HG02884 (cell line): ENCODE results near the gene ARHGEF25.
"Not testable (repeated sequence)": the region's sequence is repeated elsewhere in the genome, so short reads cannot be mapped to it uniquely, and the experiment has no call there.

Source experiments
- ATAC-seq: cut with Tn5 transposase; IDR thresholded peaks from one replicate; pipeline ENCODE4 v1.9.1; 2021; ENCODE audit warnings: mild to moderate bottlenecking, moderate library complexity; ENCODE audit not compliant: unreplicated experiment

Gene ARHGEF25

GRCh38 chr12:57611108-57611826 lies at the start of gene ARHGEF25:
ARHGEF25 (plus strand) TSS chr12:57611435; CDS start chr12:57611895, 460 bp downstream.
- ATAC-seq = peak; percentile 44

DNA sequence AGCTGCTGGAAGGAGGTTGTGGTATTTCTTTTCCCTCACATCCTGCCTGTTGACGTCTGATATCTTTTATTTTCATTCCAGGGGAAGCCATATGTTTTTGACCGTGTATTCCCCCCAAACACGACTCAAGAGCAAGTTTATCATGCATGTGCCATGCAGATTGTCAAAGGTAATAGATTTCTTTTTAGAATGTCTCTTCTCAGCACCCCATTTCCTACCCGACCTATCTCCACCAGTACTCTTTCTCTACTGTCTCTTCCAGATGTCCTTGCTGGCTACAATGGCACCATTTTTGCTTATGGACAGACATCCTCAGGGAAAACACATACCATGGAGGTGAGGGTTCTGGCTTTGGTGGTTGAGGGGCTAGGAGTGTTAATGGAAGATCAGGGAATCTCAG lies 47.9 kb upstream of the ARHGEF25 start:
- no peak for ATAC-seq

GRCh38 chr12:57564178-57564740 lies 47.0 kb upstream of the ARHGEF25 start:
- no peak for ATAC-seq

- ATAC-seq = no peak
Observed at GRCh38 chr12:57568838-57569237, 42.4 kb upstream of the ARHGEF25 start.

GRCh38 chr12:57569858-57570257 lies 41.4 kb upstream of the ARHGEF25 start:
- no peak for ATAC-seq

DNA sequence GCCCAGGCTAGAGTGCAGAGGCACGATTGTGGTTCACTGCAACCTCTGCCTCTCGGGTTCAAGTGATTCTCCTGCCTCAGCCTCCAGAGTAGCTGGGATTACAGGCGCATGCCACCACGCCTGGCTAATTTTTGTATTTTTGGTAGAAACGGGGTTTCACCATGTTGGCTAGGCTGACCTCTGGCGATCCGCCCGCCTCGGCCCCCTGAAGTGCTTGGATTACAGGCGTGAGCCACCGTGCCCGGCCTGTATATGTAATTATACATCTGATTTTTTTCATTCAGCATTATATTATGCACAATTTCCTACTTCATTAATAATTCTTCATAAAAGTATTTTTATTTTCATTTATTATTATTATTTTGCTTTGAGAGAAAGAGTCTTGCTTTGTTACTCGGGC lies 40.8 kb upstream of the ARHGEF25 start:
- not testable (repeated sequence) for ATAC-seq

- ATAC-seq = no peak
Observed at GRCh38 chr12:57571926-57572762, 39.1 kb upstream of the ARHGEF25 start.

GRCh38 chr12:57574795-57575194 lies 36.4 kb upstream of the ARHGEF25 start:
- no peak for ATAC-seq

DNA sequence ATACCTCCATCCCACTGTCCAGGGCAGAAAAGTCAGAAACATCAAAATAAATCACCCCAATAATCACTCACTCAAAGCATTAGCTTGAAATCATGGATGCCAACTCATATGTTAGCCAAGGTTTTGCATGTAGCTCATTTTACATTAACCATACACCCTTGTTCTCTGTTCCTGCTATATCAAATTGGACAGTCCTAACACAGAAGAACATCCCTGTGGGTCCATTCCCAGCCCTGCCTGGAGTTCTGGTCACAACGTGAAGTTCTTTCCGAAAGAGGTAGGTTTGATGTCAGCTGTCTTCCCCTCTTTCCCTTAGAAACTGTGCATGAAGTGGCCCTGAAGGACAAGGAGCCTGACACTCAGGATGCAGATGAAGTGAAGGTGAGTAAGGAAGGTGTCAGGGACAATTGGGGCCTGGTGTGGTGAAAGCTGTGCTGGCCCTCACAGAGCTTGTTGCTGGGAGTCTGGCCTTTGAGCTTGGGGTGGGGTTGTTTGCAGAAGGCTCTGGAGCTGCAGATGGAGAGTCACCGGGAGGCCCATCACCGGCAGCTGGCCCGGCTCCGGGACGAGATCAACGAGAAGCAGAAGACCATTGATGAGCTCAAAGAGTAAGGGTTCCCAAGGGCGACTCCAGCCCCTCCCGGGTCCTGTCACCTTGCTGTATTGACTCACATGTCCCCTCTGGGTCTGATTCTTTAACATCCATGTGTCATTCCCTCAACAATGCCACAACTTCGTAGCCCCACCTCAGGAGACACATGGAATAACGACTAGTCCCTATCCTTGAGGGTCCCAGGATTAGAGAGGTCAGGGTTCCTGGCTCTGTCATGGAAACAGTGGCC lies 35.2 kb upstream of the ARHGEF25 start:
- ATAC-seq = no peak

DNA sequence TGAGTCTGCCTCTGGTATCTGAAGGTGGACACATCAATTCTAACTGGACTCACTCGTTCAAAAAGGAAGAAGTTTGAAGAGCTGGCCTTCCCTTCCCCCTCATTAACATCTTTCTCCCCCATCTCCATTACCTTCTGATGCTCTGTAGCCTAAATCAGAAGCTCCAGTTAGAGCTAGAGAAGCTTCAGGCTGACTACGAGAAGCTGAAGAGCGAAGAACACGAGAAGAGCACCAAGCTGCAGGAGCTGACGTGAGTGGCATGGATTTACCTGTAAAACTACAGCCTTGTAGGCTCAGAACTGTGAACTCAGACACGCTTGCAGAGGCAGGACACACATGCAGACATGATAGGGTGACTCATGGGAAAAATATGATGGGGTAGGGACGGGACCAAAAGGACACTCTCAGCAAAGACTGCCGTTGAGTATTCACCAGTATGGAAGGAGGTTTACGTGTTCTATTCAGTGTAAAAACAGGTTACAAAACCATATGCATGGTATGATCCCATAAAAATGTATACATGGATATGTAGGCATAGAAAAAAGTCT lies 34.5 kb upstream of the ARHGEF25 start:
- ATAC-seq = no peak

DNA sequence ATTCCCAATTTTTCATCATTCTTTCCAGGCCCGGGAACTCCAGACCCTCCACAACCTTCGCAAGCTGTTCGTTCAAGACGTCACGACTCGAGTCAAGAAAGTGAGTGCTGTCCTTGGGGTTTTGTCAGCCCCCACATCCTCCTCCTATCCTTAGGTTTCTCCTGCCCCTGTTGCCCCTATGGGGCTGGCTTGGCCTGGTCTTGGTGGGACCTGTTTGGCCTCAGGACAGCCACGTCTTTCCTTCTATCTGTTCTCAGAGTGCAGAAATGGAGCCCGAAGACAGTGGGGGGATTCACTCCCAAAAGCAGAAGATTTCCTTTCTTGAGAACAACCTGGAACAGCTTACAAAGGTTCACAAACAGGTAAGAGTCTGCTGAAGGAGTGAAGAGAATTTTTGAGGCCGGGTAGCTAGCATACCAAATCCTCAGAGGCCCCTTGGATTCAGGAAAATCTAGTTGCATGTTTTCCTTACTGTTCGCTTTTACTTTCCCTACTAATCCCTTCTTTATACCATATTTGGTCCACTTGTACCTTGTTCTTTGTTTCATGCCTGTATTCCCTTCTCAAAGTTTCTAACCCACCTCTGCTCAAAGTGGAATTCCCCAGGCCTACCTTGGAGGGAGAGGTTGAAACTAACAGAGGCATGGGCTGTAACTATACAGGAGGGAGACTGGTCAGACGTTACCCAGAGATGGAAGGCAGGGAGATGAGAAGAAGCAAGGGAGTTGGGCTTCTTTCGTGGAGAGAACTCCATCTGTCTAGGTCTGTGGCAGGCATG lies 33.1 kb upstream of the ARHGEF25 start:
- ATAC-seq = no peak

GRCh38 chr12:57579011-57579410 lies 32.2 kb upstream of the ARHGEF25 start:
- ATAC-seq = no peak

DNA sequence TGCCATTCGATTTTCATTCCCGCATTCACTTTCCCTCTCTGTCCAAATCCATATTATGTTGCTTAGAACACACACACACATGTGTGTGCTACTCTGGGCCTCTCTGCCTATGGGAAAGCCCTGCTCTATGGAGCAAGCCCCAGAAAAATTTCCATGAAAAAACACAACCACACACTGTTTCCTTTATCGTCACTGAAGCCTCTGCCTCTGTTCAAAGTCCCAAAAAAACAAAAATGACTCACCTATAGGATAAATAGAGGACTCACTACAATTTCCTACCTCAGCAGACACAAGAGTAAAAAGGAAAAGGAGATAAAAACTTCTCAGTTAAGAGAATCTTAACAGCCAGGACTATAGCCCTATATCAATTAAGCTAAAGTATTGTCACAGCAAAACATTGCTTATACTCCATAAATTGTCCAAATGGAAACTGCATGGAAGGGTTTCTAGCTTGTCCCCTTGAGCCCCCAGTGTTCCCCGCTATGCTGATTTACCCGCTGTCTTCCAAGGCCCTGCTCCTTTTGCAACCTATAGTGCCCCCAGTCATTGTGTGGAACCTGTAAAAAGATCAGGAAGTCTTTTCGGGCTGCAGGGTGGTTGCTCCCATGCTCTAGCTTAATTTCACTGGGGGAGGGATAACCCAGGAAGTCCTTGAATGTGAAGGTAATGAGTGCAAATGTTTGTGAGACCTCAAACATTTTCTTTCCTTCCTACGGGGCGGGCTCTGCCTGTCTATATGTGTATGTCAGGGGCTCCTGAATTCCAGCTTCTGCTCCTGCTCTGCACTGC lies 31.4 kb upstream of the ARHGEF25 start:
- ATAC-seq = no peak

DNA sequence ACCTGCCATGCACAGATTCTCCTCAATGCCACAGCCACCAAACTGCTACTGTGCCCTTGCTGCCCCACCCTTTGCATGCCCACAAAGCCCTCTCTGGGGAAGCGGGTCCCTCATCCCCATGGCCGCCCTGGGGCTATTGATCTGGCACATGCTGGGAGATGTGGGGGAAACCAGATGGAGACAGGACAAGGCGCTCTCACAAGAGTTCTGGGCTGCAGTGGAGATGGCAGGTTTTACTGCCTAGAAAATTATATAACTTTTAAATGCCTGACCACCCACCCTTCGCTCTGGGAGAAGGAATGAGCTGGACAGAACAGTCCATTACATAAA lies 30.8 kb upstream of the ARHGEF25 start:
- ATAC-seq = no peak

GRCh38 chr12:57581802-57582201 lies 29.4 kb upstream of the ARHGEF25 start:
- ATAC-seq = no peak

DNA sequence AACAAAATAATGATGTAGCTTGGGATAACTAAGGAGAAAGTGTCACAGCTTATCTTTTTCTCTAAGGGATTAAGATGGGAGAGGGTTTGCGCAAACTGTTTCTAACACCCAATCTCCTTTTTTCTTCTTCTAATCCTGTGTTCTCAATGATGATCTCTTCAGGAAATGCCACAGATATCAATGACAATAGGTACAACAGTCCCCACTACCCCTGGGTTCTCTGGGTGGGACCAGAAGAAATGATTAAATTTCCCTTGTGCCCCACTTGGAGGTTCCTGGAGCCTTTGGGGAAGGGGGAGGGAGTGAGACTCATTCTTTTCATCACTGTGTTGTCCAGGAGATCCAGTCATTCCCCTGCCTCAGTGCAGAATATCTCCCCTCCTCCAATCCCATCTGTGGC lies 28.8 kb upstream of the ARHGEF25 start:
- ATAC-seq = no peak

DNA sequence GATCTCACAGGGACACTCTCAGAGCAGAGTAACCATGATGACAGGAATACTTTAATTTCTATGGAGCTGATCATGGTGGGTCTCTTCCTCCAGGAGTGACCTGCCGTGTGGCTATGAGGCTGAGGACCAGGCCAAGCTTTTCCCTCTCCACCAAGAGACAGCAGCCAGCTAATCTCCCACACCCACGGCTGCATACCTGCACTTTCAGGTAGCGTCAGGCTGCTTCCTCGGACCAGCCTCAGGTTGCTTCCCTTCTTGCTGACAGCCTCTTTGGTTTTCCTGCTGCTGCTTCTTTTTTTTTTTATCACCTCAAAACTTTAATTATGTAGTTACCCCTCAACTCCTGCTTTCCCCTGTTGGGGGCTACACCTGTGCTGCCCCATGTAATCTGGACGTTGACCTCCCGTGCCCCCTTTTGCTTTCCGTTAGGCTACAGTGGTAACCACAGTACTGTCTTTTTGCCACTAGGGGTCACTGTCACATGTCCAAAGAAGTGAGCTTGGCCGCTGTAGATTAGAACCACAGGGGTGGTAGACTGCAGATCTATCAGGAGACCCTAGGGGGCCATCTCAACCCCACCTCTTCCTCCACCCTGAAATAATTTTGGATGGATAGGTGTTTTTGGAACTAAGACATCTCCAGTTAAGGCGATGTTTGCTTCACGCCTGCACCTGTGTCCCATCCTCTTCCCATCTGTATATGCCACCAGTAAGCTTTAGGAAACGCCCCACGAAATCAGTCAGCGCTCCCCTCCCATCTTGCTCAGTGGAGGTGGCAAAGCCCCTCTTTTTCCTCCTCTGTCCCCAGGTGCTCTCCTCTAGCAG lies 28.0 kb upstream of the ARHGEF25 start:
- peak; percentile 99 for ATAC-seq

GRCh38 chr12:57584050-57584449 lies 27.2 kb upstream of the ARHGEF25 start:
- ATAC-seq = no peak
